ENCODE results near the gene SMPDL3A.

The SMPDL3A gene

DNA sequence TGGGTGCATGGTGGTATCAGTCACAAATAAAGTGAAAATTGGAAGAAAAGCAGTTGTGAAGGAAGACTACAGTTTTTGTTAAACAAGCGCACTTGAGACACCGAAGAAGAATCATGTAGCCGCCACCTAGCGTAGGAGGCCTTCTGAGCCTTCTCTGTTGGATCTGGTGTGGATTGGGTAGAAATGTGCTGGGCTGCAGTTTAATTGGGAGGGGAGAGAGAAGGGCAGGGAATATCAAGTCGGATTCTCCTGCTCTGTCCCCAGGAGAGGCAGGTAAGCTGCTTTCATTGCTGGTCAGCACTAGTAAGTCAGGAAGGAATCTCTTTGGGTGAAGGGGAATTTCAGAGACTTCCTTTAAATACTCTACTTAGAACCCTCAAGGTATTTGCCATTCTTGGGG is 10.8 kb upstream of the SMPDL3A start:
- DNase-seq (ENCODE audit: low read depth): no peak

DNA sequence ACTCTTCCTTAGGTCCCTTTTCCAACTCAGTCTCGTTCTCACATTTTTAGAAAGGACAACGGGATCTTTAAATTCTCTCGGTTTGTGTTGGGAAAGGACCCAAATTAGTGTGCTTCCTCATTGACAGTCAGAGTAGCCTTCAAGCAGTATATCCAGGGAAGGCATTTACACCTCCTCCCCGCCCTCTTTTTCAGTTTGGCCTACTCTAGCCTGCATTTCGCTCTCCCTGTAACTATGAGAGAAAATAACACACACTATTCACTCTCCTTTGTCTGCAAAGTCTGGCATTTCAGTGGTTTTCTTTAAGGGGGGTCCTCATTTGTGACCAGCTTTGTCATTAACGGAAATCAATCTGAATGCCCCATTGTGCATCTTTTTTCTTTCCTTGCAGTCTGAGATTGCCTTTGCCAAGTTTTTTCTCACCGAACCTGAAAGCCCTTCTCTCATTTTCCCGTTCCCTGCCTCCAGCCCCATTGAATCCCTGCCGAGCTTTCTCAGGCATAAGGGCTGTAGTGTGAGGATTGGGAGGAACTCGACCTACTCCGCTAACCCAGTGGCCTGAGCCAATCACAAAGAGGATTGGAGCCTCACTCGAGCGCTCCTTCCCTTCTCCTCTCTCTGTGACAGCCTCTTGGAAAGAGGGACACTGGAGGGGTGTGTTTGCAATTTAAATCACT is 9.9 kb upstream of the SMPDL3A start:
- DNase-seq (ENCODE audit: low read depth): no peak

DNA sequence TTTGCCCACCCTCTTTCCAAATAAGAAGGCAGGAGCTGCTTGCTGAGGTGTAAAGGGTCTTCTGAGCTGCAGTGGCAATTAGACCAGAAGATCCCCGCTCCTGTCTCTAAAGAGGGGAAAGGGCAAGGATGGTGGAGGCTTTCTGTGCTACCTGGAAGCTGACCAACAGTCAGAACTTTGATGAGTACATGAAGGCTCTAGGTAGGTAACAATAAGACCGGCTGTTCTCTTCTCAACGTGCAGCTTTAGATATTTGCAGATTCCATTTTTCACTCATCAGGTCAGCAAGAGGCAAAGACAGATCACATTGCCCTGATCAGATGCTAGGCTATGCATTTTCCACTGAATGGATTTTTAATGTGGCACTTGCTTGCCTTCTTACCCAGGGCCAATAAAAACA is 9.4 kb upstream of the SMPDL3A start, which contains the start of gene FABP7:
FABP7 (plus strand) TSS at position 50 of the 400 bp plus-strand sequence; CDS start at position 129, 79 bp downstream.
- DNase-seq (ENCODE audit: low read depth): no peak

DNA sequence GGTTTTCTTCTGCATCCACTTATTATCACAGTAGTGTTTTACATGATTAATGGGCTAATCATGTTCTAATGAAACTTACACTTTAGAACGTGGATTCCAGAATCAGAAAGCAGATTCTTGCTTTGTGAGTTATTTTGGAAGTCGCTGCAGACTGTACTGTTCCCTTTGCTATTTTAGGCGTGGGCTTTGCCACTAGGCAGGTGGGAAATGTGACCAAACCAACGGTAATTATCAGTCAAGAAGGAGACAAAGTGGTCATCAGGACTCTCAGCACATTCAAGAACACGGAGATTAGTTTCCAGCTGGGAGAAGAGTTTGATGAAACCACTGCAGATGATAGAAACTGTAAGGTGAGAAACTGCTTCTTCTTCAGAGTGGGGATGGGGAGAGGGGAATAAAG is 8.9 kb upstream of the SMPDL3A start:
- no peak for DNase-seq (ENCODE audit: low read depth)

DNA sequence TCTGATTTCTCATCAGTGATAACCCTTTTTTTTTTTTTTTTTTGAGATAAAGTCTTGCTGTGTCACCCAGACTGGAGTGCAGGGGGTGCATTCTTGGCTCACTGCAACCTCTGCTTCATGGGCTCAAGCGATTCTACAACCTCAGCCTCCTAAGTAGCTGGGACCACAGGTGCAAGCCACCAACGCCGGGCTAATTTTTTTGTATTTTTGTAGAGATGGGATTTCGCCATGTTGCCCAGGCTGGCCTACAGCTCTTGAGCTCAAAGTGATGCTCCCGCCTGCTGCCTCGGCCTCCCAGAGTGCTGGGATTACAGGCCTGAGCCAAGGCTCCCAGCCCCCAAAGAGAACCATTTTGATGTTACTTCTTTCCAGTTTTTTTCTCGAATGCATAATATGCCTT is 7.3 kb upstream of the SMPDL3A start:
- DNase-seq (ENCODE audit: low read depth): no peak

DNA sequence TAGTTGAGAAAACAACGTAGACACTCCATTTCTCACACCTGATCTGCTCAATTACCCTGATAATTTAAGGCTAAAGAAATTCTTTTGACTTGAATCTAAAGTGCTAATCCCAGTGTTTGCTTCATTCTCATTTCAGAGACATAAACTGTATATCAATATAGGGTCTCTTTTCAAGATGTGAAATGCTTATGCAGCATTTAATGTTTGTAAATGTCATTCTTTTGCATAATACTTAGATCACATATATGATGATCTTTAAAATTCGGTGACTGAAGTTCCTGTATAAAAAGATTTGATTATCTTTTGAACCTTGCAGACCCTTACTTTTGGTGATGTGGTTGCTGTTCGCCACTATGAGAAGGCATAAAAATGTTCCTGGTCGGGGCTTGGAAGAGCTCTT is 5.7 kb upstream of the SMPDL3A start:
- DNase-seq (ENCODE audit: low read depth): no peak

DNA sequence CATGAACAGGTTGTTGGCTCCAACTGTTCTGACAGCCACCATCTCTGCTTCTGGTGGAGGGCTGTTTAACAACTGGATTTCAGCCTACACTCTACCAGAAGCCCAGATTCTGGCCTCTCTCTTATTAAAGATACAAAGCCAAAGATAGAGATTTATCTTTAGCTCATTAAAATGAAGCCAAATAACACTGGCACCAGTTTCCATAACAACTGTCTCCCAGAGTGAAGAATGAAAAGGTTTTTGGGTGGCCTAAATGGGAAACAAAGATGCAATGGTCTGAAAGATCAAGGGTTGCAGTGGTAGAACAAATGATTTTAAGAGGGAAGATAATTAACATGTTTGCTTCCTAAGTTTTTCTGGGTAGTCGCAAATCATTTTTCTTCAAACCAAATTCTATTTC is 3.2 kb upstream of the SMPDL3A start:
- no peak for DNase-seq (ENCODE audit: low read depth)

DNA sequence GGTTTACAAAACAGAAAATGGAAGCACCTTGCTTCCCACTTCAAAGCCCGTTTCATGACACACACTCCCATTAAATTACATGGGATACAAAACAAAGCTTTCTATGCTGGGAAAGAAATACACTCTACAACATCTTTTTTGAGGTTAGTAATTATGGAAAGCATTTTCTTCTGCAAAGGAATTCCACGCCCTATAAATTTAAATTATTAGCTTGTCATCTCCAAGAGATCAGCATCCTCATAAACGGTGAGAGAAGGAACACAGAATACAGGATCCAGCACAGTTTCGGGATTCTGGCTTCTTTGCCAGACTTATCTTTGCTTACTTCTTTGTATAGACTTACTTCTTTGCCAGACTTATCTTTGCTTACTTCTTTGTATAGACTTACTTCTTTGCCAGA is 1.3 kb upstream of the SMPDL3A start:
- DNase-seq (ENCODE audit: low read depth): no peak

DNA sequence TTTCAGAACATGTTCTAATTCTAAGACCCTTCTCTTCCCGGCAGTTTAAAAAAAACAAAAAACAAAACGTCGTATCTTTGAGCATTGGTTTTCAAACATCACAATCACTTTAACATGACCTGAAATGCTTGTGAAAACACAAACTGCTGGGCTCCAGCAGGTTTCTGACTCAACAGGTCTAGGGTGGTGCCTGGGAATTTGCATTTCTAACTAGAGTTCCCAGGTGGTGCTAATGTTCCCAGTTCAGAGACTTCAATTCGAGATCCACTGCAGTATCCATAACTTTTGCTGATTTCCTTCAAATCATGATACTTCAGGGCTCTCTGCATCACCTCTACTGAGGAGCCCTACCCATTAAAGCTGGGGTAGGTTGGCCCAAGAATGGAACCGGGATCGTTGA is 850 bp upstream of the SMPDL3A start:
- no peak for DNase-seq (ENCODE audit: low read depth)

DNA sequence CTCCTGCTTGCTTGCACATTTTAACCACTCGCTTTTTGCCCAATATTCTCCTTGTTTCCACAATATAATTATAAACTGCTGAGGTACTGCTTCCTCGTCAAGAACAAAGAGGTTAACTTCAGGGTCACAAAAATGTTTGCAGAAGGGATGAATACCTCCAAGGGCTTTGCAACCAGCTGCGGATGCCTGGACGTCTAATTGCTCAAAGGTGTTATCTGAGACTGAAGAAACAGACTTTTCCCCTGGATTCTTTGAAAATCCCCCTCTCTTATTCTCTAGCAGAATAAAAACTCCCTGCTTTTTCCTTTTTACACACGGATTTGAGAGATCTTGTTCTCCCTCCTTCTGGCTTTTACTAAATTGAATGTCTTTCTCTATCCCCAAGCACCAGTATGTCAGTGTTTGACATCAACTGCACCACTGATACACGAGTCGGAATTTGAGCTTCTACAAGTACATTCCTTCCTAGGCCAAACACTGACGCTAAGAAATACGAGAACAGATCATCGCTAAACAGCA is 336 bp upstream of the SMPDL3A start:
- DNase-seq (ENCODE audit: low read depth): peak; percentile 39

DNA sequence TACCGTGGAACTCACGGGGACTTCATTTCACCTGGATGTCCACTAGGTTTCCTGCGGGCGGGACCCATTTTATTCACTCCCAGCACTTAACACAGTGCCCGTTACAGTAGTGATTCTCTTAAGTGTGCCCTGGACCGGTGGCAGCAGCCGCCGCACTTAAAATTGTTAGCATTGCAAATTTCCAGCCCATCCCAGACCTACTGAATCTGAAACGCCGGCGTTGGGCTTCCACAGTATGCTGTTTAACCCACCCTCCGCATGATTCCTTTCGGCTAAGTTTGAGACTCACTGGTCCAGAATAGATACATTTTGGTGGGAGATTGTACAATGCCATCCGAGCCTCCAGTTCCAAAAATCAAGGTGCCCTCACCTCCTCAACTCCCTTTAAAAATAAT is 967 bp downstream of the SMPDL3A start:
- no peak for DNase-seq (ENCODE audit: low read depth)

DNA sequence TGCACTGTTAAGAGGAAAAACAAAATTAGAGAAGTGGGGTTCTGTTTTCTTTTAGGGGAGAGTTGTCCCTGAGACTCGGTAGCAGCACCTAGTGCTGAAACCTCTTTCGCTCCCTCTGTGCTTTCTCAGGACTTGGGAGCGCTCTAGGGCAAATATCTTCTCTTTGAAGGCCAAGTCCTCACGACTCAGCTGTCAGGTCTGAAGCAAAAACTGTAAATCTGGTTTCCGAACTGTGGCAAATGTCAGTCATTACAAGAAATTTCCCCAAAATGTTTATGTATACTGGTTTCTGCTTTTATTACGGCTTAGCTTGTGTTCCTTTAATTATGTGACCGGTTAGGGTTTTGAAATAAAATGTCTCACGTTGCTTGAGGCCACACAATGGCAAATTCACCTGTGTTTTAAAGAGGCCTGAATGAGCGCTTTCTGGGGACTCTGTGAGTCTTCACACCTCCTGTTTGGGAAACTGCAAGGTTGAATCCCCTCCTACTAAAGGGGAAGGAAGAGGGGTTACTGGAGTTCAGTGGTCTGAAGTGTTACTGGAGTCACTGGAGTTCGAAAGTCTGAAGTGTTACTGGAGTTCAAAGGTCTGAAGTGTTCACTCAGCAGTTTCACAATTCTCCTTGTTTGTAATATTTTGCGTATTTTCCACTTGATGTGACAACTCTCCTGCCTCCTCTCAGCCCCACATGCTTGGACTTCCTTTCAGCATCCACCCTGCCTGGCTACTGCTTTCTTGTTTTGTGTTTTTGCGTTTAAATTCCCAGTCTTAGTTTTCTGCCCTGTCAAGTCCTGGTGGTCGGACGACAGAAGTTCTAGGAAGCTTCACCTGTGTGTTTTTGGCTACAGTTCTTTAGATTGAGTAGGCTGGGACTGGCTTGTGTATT is 1.6 kb downstream of the SMPDL3A start:
- no peak for DNase-seq (ENCODE audit: low read depth)

DNA sequence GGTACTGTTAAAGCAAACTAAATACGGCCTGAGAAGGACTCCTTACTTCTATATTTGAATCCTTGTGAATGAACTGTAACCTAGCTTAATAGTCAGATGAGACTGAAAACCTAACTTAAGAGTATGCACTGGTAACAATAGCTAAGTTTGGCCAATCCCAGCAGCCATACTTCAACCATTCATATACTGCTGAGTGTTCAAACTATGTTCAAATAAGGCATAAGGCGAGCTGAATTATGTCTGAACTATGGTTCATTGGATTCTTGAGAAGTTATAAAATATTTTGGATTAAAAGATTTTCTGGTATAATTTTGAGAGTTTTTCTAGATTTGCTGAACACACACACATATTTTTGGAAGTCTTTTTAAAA is 2.2 kb downstream of the SMPDL3A start:
- DNase-seq (ENCODE audit: low read depth): no peak

DNA sequence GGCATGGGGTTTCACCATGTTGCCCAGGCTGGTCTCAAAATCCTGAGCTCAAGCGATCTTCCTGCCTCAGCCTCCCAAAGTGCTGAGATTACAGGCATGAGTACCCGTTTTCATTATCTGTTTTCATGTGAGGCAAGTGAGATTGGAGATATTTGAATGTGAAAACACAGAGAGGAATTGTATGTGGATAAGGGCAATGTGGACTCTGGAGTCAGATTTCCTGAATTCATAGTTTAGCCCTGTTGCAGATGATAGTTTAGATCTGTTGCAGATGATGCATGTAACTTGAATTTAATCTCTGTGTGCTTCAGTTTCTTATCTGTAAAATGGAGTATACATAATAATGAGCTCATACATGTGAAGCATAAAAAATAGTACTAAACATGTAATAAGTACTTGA is 3.7 kb downstream of the SMPDL3A start:
- no peak for DNase-seq (ENCODE audit: low read depth)

DNA sequence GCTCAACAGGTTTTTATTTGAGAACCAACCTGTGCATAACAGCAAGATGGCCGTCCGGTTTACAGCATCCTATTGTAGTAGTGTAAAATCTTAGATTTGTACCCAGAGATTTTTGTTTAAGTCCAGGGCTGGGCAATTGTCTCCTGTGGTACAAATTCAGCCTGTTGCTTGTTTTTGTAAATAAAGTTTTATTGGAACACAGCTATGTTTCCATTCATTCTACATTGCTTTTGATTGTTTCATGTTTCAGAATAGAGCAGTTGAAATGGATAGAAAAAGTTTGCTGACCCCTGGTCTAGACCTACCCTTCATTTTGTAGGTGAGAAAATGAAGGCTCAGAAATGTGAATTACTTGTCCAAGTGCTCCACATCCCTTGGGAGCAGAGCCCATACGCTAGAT is 8.5 kb downstream of the SMPDL3A start:
- no peak for DNase-seq (ENCODE audit: low read depth)

DNA sequence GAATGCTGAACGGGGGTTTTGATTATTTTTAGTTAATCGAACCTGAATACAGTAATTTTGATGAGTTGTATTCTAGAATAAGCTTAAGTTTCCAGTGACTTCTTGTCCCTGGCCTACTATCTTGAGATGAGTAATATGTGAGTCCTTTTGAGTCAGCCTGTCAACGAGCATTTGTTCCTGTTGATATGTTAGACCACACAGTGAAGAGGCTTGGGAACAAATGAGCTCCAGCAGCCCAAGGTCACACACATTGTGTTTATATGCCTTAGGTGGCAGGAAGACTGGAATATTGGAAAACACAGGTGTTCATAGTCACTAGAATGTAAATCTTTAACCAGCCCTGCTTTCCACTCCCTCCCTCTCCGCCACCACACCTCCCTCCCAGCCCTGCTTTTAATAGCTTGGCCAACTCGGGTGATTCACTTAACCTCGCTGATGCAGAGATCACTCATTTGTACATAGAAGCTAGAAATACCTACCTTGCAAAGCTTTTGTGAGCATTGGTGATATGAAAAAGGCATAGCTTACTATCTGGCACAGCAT is 9.1 kb downstream of the SMPDL3A start:
- peak; percentile 27 for DNase-seq (ENCODE audit: low read depth)

DNA sequence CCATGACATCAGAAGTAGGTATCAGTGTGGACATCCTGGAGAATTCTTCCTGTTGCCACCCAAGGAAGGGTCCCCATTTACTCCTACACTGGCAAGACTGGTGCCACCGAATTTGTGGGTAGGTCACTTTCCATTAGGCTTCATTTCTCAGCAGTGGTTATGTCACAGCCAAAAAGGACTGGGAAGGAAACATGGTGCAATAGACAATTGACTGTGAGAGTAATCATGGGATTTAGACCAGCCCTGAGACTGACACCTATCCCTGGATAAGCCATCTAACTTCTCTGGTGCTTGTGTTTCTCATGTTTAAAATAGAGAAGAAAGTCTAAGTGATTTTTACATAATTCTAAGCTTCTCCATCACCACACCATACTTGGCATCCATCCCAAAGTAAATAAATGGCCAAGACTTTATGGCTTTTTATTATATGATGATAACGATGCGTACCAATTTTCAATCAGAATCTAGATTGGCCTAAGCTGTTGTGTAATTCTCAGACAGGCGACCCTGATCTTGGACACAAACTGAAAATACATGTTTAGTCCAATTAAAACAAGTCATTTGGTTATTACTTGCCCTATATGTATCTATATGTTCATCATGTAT is 10.2 kb downstream of the SMPDL3A start:
- no peak for DNase-seq (ENCODE audit: low read depth)

DNA sequence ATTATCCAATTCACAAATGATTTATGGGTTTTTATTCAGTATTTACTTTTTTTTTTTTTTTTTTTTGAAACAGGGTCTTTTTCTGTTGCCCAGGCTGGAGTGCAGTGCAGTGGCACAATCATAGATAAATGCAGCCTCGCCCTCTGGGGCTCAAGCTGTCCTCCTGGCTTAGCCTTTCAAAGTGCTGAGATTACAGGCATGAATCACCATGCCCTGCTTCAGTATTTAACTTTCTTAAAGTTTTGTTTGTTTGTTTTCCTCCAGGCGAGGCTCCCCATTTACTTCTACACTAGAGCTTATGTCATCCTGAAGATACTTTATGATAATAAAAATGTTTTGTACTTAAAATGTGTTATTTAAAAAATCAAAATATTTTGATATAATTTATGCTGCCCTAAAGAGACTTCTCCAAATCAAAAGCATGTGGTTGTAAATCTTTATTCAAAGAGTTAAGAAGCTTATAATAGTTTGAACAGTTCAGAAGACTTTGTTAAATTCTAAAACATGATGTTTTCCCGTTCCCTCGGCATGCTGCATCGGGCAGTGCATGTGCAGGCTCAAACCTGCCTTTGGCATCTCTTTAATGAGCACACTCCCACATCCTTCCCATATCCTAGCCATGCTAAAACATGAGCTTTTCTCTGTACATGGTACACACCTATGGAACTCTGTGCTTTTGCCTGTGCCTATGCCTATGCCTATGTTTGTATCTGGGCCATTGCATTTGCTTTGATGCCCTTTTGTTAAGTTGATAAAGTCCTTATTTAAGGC is 11.0 kb downstream of the SMPDL3A start:
- DNase-seq (ENCODE audit: low read depth): no peak

DNA sequence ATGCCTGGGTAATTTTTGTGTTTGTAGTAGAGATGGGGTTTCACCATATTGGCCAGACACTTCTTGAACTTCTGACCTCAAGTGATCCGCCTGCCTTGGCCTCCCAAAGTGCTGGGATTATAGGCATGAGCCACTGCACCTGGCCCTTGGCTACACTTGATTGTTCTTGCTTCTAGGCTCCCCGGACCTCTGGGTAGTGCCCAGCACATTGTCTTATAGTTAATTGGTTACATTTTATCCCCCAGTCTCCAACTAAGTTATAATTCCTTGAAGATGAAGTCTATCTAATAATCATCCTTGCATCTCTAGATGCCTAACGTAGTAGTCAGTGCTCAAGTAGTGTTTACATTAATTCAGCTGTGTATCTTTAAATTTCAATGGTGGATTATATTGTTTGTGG is 11.8 kb downstream of the SMPDL3A start:
- no peak for DNase-seq (ENCODE audit: low read depth)

DNA sequence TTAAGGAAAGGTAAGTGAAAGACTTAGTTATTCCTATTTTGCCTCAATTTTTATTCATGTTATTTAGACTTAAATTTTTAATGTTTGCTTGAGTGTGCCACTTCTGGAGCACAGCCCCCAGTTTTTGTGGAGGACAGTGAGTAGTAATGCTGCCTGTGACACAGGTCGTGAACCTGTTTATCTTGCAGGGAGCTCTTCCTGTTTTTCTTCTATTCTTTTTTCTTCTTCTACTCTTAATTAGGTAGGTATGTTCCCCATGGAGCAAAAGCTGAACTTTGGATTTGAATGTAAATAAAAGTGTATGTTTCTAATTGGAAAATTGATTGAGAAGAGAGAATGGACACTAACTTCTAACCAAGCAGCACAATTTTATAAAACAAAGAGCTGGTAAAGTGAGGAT is 12.3 kb downstream of the SMPDL3A start:
- DNase-seq (ENCODE audit: low read depth): no peak

DNA sequence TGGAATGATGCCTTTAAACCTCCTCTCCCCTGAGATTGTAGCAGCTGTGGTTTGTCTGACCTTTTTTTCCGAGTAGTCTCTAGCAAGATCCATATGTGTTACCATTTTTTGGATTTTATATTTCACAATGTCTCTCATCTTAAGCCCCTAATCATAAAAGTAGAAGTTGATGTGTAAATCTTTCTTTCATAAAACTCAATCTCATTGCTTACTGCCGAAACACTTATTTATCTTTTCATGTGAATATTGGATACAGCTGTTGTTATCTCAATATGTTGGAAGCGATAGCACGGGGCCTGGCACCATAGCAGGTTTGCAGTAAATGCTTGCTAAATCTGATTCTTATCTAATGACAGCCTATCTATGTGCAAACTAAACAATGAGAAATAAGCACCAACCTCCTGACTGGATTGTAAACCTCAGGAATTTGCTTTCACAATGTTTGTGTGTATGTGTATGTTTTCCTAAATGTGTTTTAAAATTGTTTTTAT is 14.2 kb downstream of the SMPDL3A start:
- no peak for DNase-seq (ENCODE audit: low read depth)

Data from GM04503 (cell line).